Keratinocyte (primary cell): ENCODE measurements around the gene ZFYVE28. TPM values are rescaled to one million over a fixed set of nuclear protein-coding genes. Genes with fewer than 3 reads are reported as not detected.

Experiments
- DNase-seq: peaks from one replicate; pipeline ENCODE4 v3.0.0-alpha.2; 2011; ENCODE audit warnings: low read depth, missing footprints, low spot score
- FAIRE-seq: peaks from 2 replicates; lab custom pipeline; 2011; peaks lifted over from hg19 to GRCh38; lab: Jason Lieb, UNC
- H2AFZ ChIP-seq: 2 replicates; pipeline ENCODE4 v1.6.0; 2012; ENCODE audit warnings: low read length, control low read depth, inconsistent platforms; ENCODE audit not compliant: control insufficient read depth
- H3K27ac ChIP-seq: 2 replicates; pipeline ENCODE4 v1.5.1; 2011; ENCODE audit warnings: low read length; ENCODE audit not compliant: control insufficient read depth, insufficient read depth
- H3K27me3 ChIP-seq: 3 replicates; pipeline ENCODE4 v1.6.0; 2011; ENCODE audit warnings: low read length; ENCODE audit not compliant: control insufficient read depth, insufficient read depth; ENCODE audit errors: extremely low read depth
- H3K36me3 ChIP-seq, 2 experiments: 2 replicates in 1 of 2; 3 replicates in 1 of 2; pipeline ENCODE4 v1.5.1; 2011; ENCODE audit warnings: low read length in 2 of 2, mild to moderate bottlenecking in 1 of 2; ENCODE audit not compliant: control insufficient read depth in 2 of 2, insufficient read depth in 2 of 2; ENCODE audit errors: extremely low read depth in 1 of 2
- H3K4me1 ChIP-seq: 3 replicates; pipeline ENCODE4 v1.5.1; 2011; ENCODE audit warnings: low read length; ENCODE audit not compliant: control insufficient read depth, insufficient read depth; ENCODE audit errors: extremely low read depth
- H3K4me2 ChIP-seq: 3 replicates; pipeline ENCODE4 v1.6.0; 2011; ENCODE audit warnings: low read depth, low read length; ENCODE audit not compliant: control insufficient read depth, insufficient read depth; ENCODE audit errors: extremely low read depth
- H3K4me3 ChIP-seq, 3 experiments: fragments of 200-600 bp in 1 of 3; sonication (generic) in 1 of 3; 2 replicates in 2 of 3; 3 replicates in 1 of 3; pipeline ENCODE4 v1.5.1; 2011 to 2016; ENCODE audit warnings: low read length in 3 of 3, mild to moderate bottlenecking in 3 of 3, control low read depth in 2 of 3, inconsistent platforms in 1 of 3, low read depth in 1 of 3, mixed read lengths in 1 of 3, mixed run types in 1 of 3, moderate library complexity in 1 of 3; ENCODE audit not compliant: control insufficient read depth in 2 of 3, insufficient read depth in 2 of 3; ENCODE audit errors: extremely low read depth in 1 of 3
- H3K79me2 ChIP-seq: 2 replicates; pipeline ENCODE4 v1.6.0; 2012; ENCODE audit warnings: low read length; ENCODE audit not compliant: control insufficient read depth, insufficient read depth
- H3K9ac ChIP-seq: 3 replicates; pipeline ENCODE4 v1.6.0; 2011; ENCODE audit warnings: low read length; ENCODE audit not compliant: control insufficient read depth, insufficient read depth; ENCODE audit errors: extremely low read depth
- H3K9me1 ChIP-seq: 3 replicates; pipeline ENCODE4 v1.6.0; 2011; ENCODE audit warnings: low read length; ENCODE audit not compliant: control insufficient read depth, insufficient read depth; ENCODE audit errors: extremely low read depth
- H3K9me3 ChIP-seq: 2 replicates; pipeline ENCODE4 v1.5.1; 2012; ENCODE audit warnings: low read depth, low read length; ENCODE audit not compliant: control insufficient read depth
- H4K20me1 ChIP-seq: 3 replicates; pipeline ENCODE4 v1.6.0; 2011; ENCODE audit warnings: low read length; ENCODE audit not compliant: control insufficient read depth, insufficient read depth; ENCODE audit errors: extremely low read depth
- EZH2 ChIP-seq: IDR thresholded peaks from one replicate; pipeline ENCODE4 v1.6.1; 2012; ENCODE audit warnings: inconsistent platforms, mild to moderate bottlenecking, low read length, moderate library complexity
- dilution Hi-C: fragments of 300-500 bp; cut with MboI; formaldehyde crosslinking; loops from one replicate; pipeline ENCODE4 v1.7.0; 2020; ENCODE audit warnings: low sequenced_read_pairs; ENCODE audit not compliant: extremely low pct_ligation_motif_present
- polyA plus RNA-seq, 5 experiments: library from polyadenylated mRNA; depleted of rRNA in 3 of 5; stranded (reverse) in 3 of 5; stranded (forward) in 1 of 5; unstranded in 1 of 5; fragments of >200 nt; gene quantifications; 1 replicate in 1 of 5; 2 replicates in 3 of 5; 3 replicates in 1 of 5; pipeline versions ENCODE4 v1.2.1 to v1.2.3, GENCODE V29; 2011 to 2012; ENCODE audit warnings: missing spikeins in 2 of 5, low read depth in 1 of 5, low replicate concordance in 1 of 5
- TF ChIP-seq, protein P1 (sequence below), 3 experiments: IDR thresholded peaks in 1 of 3; conservative IDR thresholded peaks in 1 of 3; optimal IDR thresholded peaks in 1 of 3; 2 replicates in 2 of 3; 3 replicates in 1 of 3; pipeline versions ENCODE3 to v1.5.1; 2011; ENCODE audit warnings: low read length in 3 of 3, mild to moderate bottlenecking in 3 of 3, moderate library complexity in 2 of 3, control low read depth in 1 of 3, inconsistent platforms in 1 of 3; ENCODE audit not compliant: insufficient read depth in 2 of 3; ENCODE audit errors: extremely low read depth in 1 of 3

Gene ZFYVE28
- polyA plus RNA-seq, 1 donor (not counting 4 experiments of a cell fraction or from before 2014, with no cell fraction given) = 0.33 TPM

DNA sequence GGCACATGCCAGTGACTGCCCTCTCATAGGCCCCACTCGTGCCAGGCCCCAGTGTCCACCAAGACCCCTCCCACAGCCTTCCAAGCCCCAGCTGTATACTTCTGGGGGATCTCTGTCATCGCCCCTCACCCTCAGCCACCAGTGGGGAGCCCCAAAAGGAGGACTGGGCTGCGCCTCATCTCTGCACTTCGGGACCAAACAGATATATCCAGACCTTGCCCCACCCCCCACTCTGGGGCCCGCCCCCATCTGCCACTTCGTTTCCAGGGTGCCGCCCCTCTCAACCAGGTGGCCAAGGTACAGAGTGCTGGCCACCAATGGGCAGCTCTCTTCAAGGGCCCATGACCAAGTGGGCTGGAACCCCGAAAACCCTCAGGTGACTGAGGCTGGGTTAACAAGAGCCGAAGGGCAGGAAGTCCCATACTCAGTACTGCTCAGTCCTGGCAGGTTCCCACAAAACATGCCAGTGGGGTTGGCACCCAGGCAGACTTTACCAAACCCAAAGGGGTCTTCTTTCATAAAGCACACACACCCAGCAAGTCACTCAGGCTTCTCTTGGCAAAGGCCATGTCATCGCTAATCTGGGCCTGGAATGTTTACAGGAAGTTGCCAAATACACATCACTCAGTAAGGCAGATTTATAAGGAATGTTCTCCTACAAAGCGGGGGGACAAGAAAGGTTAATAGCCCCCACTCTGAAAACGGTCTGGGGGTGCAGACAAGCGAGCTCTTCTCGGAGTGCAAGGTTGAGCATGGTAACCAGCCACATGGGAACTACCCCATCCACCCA is 4.4 kb downstream of the ZFYVE28 start:
- H3K4me1 ChIP-seq = peaks cover 28% of the 10 kb centered on the region
- peak overlapping the region in 1 of 3 experiments; percentile 26 for H3K4me3 ChIP-seq
- H4K20me1 ChIP-seq = no peaks in the 10 kb centered on the region
- H3K4me2 ChIP-seq = peak overlapping the region; percentile 91
- TF ChIP-seq, protein P1, sequence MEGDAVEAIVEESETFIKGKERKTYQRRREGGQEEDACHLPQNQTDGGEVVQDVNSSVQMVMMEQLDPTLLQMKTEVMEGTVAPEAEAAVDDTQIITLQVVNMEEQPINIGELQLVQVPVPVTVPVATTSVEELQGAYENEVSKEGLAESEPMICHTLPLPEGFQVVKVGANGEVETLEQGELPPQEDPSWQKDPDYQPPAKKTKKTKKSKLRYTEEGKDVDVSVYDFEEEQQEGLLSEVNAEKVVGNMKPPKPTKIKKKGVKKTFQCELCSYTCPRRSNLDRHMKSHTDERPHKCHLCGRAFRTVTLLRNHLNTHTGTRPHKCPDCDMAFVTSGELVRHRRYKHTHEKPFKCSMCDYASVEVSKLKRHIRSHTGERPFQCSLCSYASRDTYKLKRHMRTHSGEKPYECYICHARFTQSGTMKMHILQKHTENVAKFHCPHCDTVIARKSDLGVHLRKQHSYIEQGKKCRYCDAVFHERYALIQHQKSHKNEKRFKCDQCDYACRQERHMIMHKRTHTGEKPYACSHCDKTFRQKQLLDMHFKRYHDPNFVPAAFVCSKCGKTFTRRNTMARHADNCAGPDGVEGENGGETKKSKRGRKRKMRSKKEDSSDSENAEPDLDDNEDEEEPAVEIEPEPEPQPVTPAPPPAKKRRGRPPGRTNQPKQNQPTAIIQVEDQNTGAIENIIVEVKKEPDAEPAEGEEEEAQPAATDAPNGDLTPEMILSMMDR (optimal IDR thresholded peaks at IDR 0.05 in 1 of 3, IDR thresholded peaks at IDR 0.05 in 1 of 3, conservative IDR thresholded peaks at IDR 0.05 in 1 of 3; ENCODE audit: extremely low read depth in 1 of 3, insufficient read depth in 2 of 3, low read length in 3 of 3) = no peak
- no peak for TF ChIP-seq EZH2
- dilution Hi-C loops = no loop called here
- H3K36me3 ChIP-seq = no peaks in the 10 kb centered on the region
- no peaks in the 10 kb centered on the region for H3K9me3 ChIP-seq
- no peak overlapping the region for H3K27ac ChIP-seq
- DNase-seq = no peak
- H3K79me2 ChIP-seq = no peaks in the 10 kb centered on the region
- peak overlapping the region; percentile 74 for H3K9ac ChIP-seq
- no peak for FAIRE-seq
- H3K9me1 ChIP-seq = no peaks in the 10 kb centered on the region
- peaks cover 29% of the 10 kb centered on the region for H3K27me3 ChIP-seq
- peak overlapping the region; percentile 71 for H2AFZ ChIP-seq

DNA sequence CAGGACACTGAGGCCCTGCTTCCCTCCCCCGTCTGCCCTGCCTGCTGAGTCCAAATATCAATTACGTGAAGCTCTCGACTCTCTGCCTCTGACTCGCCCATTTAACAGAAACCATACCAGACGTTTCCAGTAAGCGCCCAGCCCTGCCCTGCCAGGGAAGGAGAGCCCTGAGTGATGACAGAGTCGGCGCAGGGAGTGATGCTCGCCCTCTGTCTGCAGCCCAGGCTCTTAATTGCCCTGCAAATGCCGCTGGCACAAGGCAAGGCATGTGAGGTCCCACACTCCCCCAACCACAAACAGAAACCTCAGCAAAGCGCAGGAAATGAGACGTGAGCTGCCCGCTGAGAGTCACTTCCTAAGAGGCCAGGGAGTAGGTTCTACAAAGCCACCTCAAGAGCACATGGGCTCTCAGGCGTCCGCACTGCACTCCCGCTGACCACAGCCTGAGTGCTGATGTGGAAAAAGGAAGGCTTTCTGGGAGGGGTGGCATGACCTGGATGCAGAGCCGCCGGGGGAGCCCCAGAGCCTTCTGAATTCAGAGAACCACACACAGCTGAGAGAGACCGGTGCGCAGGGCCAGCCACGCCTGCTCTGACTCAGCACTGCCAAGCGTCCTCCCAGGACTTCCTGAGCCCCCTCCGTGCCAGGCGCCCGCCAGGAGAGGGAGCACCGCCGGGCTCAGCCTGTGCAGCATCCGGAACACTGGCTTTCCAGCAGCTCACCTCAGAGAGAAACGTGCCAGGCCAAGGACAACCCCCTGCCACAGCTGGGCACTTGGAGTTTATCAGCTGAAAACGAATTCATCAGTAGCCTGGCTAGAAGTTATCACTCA is 5.3 kb downstream of the ZFYVE28 start:
- H3K79me2 ChIP-seq = no peaks in the 10 kb centered on the region
- no peak for TF ChIP-seq EZH2
- TF ChIP-seq, protein P1 (optimal IDR thresholded peaks at IDR 0.05 in 1 of 3, IDR thresholded peaks at IDR 0.05 in 1 of 3, conservative IDR thresholded peaks at IDR 0.05 in 1 of 3; ENCODE audit: extremely low read depth in 1 of 3, insufficient read depth in 2 of 3, low read length in 3 of 3) = peak in 2 of 3 experiments; percentile 57 to 62
- dilution Hi-C loops = no loop called here
- peaks cover 28% of the 10 kb centered on the region for H3K27me3 ChIP-seq
- DNase-seq (peak; percentile 38), FAIRE-seq (peak; percentile 74)
- H3K27ac ChIP-seq = peak overlapping the region; percentile 74
- peak overlapping the region; percentile 12 to 68 (median 64) for H3K4me3 ChIP-seq
- no peaks in the 10 kb centered on the region for H3K9me1 ChIP-seq
- H3K9me3 ChIP-seq = no peaks in the 10 kb centered on the region
- peak overlapping the region; percentile 74 for H3K9ac ChIP-seq
- peak overlapping the region; percentile 91 for H3K4me2 ChIP-seq
- no peaks in the 10 kb centered on the region for H3K36me3 ChIP-seq
- H4K20me1 ChIP-seq = no peaks in the 10 kb centered on the region
- peaks cover 28% of the 10 kb centered on the region for H3K4me1 ChIP-seq
- H2AFZ ChIP-seq = peak overlapping the region; percentile 95
